Kidney glomerular epithelial cell (primary cell): ENCODE results near the gene RP9.
"Not testable (repeated sequence)": the region's sequence is repeated elsewhere in the genome, so short reads cannot be mapped to it uniquely, and the experiment has no call there.

Experiments
- DNase-seq: peaks from one replicate; lab custom pipeline; 2025; lab: John Stamatoyannopoulos, UW

Gene RP9

DNA sequence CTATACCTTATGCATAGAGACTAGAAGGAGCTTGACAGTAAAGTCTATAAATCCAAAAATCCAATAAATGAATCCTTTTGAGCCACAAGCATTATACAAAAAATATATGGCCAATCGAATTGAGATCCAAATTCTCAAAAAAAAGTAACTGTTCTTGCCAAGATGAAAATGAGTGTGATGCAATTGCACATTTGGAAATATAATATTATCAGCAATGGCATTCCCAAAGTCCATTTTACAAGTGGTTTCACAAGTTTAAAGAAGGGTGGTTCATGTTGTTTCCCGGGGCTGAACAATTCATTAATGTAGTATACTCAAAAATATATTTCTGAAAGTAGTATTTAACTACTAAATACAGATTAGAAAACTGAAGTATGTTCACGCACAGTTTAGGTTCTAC, 7.3 kb downstream of the RP9 start:
- DNase-seq = no peak

DNA sequence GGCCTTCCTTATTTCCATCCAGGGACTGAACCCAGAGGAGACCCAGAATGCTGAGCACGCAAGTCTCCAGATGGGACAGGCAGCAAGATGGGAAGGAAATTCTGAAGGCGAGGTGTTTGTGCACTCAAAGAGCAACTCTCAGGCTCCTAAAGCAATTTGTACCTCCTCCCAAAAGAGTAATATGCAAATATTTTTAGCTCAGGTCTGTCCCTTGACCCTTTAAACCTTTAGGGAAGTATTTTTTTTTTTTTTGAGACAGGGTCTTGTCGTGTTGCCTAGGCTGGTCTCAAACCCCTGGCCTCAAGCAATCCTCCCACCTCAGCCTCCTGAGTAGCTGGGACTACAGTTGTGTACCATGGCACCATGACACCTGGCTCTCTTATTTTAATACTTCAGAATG, 8.4 kb downstream of the RP9 start:
- DNase-seq = no peak

DNA sequence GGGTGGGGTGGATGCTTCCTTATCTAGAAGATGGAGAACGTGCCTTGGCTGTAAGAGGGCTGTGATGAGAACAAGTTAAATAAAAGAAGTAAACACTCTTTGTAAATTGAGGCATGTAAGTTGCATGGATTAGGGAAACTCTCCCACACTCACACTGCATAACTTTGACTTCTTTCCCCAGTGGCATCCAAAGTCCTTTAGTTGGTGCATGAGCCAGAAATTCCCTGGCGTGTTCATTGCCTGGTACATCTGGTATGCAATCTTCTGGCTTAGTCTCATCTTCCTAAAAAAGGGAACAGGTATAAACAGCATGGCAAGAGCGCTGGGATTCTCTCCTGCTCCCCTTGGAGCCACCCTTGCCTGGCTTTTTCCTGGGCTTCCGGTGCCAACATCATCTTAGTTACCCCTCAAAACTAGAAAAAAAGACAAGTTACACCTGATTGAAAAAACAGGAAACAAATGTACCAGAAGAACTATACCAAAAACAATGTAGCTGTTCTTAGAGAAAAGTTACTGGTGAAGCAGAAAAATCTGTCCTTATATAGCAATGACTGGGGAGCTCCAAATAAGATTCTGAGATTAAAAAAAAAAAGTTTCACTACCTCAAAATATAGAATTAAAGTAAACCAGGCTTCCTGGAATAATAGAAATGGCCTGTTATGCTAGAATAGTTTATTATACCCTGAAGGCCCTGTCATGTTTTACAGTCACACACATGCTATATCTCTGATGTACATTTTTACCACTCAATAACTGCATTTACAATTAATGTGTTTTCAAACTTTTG, 9.9 kb downstream of the RP9 start:
- DNase-seq = no peak

DNA sequence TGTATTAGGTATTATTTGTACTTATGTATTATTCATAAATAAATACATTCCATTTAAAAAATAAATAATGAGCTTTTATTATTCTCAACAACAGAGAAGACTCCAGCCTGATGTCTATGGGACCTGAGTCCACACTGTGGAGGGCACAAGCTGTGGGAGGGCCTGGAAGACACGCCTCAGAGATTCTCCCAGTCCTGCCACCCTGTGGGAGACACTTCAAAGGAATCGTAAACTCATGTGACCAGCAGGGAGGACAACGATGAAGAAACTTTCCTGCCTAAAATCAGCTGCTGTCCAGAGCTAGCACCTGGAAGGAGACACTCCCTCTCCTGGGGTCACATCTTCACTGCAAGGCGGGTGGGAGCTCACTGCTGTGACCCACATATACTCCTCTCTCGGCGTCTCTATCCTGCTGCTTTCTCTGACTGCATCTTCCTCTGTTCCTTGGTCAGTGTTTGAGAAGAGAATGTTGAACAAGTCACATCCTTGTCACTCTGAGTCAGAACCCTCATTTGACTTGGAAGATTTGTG, 14.4 kb downstream of the RP9 start:
- DNase-seq = not testable (repeated sequence)

DNA sequence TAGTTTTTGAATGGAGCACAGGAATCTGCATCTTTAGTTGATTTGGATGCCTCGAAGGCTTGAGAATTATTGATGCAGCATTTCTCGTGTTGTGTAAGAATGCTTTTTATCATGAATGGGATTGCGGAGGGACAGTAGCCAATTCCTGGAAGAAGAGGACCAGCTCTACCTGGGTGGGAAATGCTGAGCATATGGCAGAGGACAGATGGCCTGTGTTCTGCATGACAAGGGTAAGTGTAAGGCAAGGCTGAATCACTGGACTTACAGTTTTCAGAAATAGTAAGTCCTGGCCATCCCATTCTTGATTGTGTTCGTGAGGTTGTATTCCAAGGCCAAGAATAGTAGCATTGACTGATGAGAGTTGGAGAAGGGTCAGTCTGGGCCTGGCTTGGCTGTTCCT, 15.9 kb downstream of the RP9 start:
- DNase-seq = no peak

DNA sequence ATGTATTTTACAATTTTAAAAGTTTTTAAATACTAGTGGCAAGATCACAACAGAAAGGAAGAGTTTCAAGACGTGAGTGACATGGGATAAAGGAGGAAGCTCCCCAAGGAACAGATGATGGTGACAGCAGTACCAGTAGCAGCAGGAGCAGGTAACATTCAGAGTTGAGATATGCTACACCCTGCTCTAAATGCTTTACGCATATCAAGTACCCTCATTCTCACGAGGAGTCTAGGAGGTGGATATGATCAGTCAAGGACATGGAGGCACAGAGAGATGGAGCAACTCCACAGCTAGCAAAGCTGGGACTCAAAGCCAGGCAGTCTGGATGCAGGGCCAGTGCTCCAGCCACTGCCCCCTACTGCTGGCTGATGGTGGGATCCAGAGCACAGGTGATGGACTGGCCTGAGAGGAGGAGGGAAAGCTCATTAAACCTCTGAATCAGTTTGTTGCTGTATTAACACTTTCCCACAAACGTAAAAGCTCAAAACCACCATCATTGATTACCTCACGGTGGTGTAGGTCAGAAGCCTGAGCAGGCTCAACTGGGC, 17.5 kb downstream of the RP9 start:
- no peak for DNase-seq

DNA sequence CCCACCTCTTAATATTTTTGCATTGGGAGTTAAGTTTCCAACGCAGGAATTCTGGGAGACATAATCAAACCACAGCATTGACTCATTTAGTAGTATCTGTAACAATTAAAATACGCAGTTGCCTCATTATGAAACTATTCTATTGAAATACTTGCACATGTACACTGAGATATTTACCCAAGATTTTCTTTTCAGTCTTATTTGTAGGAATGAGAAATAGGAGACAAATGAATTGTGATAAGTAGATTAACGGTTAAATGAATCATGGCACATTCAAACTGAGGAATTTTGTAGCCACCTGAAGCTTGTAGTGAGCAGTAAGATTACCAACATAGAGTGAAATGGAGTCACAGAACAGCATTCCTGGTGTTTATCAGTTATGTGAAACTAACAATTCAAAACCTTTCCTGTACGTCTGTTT, 18.1 kb downstream of the RP9 start:
- peak; percentile 13 for DNase-seq

DNA sequence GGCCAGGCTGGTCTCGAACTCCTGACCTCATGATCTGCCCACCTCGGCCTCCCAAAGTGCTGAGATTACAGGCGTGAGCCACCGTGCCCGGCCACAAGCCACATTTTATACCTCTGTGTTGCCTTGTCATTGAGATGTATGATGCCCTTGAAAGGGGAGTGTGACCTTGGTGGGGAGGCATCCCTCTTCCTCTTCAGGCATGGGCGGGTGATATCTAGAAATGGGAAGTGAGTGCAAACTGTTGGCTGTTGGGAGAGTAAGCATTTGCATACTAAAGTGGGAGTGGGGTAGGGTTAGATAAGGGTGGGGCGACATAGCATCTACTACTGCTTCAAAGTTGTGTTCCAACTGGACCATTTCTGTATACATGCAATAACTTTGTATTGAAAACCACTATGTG, 20.1 kb downstream of the RP9 start:
- no peak for DNase-seq

DNA sequence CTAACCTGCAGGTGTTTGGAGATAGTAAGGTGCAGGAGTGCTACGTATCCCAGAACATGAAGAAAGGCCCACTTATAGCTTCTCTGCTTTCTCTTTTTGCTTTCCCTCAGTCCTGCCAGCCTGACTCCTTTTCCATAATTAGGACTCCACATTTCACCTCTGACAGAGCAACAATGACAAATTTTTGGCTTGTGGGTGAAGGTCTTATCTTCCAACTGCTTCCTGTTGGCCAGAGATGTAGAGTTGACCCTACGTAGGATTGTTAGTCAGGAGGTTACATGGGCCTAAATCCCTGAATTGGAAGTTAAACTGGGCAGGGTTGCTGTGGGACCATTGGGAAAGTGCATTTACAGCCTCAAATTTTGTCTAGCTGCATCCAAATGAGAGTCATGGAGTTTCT, 21.3 kb downstream of the RP9 start:
- DNase-seq = no peak

DNA sequence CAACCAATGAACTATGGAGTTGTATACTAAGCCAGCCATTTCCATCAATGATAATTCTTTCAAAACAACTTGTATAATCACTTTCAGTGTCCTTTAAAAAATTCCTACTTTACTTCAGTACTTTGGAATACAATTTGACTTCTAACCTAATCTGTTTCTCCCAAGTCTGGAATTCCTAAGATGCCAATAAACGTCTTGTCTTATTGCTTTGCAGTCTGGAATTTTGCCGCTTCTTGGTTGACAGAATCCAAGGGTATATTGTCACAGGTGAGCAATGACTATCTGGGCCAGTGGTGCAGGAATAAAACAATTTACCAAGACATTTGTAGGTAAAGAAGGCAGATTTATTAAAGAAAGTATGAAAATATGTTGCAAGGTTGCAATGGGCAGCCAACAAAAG, 21.8 kb downstream of the RP9 start:
- DNase-seq = peak; percentile 17

DNA sequence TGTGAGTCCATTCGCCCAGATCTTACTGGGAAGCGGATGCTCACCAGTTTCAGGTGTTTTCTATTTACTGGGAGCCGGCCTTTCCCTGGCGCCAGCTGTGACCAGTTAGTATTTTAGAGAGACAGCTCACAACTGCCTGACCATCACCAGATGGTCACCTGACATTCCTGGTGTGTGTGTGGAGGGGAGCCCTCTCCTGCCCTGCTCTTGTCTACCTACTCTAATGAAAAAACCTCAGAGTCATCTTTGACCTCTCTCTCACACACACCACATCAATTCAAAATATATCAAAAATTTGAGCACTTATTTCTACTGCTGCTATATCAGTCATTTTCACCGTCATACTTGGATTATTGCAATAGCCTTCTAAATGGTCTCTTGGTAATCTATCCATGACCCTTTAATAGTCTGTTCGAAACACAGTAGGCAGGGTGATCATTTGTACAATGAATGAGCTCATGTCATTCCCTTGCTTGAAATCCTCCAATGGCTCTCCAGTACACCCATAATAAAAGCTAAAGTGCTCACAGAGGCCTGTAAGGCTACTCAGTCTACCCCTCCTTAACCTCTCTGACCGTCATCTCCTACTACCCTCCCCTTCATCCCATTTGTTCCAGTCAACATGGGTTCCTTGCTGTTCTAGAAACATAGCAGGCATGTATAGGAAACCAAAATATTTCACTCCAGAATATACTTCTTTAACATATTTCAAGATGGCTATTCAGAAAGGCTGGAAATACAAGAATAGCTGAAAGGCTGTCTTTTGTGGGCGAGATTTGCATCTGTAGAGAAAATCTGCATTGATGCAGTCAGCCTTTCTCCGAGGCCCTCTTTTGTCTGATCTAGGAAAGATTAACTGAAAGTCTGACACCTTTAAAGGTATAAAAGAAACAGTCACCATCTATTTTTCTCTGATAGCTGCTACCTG, 29.2 kb downstream of the RP9 start:
- no peak for DNase-seq

DNA sequence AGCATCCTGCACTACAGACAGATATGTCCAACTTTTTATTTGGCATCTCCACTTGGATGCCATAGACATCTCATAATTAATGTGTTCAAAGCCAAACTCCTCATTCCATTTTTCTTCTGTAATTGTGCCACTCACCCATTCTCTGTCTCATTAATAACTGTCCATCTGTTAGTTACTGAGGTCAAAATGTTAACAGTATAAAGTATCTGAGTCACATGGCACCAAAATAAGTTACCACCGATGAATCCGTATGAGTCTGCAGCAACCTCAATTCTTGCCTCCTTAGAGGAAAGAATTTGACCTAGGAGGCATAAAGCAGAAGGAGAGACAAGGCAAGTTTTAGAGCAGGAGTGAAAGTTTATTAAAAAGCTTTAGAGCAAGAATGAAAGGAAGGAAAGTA, 30.1 kb downstream of the RP9 start:
- peak; percentile 16 for DNase-seq

DNA sequence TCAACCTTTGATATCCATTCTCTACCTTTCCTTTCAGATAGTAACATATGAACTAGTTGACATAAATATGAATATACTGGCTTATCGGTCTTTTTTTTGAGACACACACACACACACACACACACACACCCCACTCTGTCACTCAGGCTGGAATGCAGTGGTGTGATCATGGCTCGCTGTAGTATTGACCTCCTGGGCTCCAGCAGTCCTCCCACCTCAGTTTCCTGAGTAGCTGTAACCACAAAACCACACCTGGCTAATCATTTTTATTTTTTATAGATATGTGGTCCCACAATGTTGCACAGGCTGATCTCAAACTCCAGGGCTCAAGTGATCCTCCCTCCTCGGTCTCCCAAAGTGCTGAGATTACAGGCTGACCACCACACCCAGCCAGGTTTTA, 32.5 kb downstream of the RP9 start:
- DNase-seq = peak; percentile 38

DNA sequence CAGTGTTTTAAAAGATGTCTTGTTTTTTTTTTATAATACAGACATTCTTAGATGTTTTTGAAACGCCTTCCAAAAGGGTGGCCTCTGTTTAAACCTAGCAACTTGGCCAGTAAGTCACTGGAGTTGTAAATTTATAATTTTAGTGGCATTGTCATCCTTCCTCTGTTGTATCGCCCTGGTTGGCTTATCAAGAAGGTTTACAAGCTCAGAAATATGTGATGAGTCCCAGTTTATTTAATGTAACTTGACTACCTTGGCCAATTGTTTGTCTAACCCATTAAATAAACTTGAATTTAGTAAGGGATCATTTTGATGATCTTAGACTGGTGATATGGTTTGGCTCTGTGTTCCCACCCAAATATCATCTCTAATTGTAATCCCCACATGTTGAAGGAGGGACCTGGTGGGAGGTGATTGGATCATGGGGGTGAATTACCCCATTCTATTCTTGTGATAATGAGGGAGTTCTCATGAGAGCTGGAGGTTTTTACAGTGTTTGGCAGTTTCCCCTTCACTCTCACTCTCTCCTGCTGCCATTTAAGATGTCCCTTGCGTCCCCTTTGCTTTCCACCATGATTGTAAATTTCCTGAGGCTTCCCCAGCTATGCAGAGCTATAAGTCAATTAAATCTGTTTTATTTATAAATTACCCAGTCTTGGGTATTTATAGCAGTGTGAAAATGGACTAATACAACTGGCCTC, 33.2 kb downstream of the RP9 start:
- DNase-seq = no peak

DNA sequence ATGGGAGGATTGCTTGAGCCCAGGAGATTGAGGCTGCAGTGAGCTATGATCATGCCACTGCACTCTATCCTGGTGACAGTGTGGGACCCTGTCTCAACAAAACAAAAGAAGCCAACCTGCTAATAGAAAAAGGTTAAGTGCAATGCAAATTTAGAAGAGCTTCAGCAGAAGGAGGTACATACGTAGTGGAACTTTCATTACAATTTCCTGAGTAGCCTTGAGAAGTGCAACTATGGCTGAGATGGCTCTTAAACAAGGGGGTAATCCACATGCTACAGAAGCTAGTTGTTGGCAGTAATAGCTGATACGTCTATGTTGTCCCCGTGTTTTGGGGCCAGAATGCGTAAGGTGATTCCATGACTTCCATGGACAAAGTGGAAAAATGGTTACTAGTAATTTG, 36.0 kb downstream of the RP9 start:
- no peak for DNase-seq

DNA sequence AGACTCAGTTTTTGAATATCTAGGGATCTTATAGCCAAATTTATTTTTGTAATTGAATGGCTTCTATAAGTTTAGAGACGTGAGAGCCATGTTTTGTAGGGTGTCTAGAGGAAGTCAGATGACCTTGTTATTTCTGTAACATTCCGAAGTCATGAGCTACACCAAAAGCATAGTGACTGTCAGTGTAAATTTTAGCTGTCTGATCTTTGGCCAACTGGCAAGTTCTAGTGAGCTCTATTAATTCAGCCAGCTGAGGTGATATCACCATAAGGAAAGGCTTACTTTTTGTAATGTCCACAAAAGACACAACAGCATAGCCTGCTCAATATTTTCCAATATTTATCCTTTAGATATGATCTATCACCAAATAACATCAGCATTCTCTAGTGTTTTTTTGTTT, 36.7 kb downstream of the RP9 start:
- peak; percentile 42 for DNase-seq

DNA sequence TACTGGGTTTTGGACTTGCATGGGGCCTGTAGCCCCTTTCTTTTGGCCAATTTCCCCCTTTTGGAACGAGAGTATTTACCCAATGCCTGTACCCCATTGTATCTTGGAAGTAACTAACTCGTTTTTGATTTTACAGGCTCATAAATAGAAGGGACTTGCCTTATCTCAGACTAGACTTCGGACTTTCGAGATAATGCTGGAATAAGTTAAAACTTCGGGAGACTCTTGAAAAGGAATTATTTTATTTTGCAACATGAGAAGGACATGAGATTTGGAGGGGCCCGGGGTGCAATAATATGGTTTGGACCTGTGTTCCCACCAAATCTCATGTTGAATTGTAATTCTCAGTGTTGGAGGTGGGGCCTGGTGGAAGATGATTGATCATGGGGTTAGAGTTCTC, 38.4 kb downstream of the RP9 start:
- no peak for DNase-seq

DNA sequence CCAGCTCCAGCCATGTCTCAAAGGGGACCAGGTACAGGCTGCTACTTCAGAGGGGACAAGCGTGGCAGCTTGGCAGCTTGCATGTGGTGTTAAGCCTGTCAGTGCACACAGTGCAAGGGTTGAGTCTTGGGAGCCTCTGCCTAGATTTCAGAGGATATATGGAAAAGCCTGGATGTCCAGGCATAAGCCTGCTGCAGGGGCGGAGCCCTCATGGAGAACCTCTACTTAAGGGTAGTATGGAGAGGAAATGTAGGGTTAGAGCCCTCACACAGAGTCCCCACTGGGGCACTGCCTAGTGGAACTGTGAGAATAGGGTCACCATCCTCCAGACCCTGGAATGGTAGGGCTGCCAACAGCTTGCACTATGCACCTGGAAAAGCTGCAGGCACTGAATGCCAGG, 38.9 kb downstream of the RP9 start:
- no peak for DNase-seq

DNA sequence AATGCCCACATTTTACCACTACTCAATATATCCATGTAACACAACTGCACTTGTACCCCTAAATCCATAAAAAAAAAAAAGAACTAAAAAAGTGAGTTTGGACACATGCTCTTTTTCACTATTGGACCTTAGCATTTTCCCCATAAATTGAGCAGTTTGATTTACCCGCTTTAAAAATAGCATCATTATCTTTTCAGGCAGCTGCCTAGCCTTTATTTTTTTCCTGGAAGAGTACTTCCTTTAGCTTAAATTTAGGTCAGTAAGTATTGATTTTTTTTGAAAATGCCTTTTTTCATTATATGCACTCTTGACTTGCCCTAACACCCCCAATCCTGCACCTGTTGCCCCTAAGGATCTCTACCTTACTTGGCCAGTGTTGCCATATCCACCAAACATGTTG, 41.3 kb downstream of the RP9 start:
- no peak for DNase-seq

DNA sequence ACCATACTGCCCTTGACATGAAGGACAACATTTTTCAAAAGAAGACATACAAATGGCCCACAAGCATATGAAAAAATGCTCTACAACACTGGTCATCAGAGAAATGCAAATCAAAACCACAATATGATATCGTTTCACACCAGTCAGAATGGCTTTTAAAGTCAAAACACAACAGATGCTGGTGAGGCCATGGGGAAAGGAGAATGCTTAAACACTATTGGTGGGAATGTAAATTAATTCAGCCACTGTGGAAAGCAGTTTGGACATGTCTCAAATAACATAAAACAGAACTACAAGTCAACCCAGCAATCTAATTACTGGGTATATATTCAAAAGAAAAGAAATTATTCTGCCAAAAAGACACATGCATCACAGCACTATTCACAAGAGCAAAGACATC, 42.4 kb downstream of the RP9 start:
- no peak for DNase-seq

DNA sequence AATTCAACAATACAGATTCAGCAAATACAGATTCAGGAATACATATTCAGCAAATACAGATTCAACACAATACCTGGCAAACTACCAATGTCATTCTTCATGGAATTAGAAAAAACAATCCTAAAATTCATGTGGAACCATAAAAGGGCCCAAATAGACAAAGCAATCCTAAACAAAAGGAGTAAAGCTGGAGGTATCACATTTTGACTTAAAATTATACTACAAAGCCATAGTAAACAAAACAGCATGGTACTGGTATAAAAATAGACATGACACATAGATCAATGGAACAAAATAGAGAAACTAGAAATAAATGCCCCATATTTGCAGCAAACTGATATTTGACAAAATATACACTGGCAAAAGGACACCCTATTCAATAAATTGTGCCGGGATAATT, 43.2 kb downstream of the RP9 start:
- no peak for DNase-seq

DNA sequence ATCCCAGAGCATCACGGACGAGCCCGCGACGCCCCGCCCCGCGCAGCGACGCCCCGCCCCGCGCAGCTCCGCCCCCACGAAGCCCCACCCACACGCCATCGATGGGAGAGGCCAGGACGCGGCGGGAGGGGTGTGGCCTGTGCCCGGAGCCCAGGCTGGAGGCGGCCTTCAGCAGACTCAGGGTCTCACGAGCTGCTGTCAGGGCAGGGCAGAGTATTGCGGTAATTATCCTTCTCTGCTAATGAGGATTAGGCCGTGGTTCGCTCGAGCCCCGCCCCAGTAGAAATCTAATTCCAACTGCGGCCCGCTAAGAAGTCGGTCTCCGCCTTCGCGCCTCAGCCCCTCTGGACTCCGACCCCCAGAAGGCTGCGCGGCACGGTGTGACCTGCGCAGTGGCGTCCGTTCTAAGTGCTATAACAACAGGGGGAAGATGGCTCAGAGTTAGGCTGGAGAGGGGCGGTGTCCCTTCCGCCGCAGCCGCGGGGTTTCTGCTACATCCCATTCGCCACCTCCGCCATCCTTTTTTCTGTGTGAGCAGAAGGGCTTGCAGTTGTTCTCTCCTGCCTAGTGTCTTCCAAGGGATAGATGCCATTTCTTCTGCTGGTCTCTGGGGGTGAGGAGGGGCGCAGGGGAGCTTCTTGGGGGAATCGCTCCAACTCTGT, 46.3 kb downstream of the RP9 start:
- peak; percentile 95 for DNase-seq
